ENCODE measurements around the gene ZNF618.

The ZNF618 gene

DNA sequence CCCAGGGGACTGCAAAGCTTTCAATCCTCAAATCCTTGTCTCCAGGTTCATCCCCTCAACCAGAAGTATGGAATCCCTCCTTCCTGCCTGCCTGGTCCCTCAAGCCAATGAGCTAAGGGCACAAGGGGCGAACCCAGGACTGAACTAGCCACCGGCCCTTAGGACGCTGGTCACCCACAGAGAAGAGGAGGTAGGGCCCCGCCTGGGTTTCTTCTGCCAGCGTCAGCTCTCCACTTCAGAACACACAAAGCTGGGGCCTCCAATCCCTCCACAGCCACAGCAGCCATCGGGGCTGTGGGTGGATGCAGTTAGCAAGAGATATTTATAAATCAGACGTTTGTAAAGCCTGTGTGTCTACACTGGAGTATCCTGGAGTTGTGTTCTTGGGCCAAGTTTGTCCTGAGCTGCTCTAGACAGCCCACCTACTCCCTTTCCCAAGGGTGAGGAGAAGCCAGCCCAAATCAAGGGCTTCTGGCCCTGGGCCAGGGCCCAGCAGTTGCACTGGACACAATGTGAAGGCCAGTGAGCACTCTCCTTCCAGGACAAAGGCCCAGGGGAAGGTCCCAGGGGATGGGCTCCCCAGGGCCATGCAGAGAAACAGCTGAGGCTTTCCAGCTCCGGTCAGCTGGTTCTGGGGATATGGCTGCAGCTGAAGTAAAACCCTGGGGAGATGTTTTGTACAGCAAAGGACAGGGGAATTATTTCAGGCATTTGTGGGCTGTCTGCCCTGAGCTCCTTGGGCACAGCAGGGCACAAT lies 183.1 kb downstream of the ZNF618 start:
- ChIA-PET CTCF (interaction anchor here (0.6 to 1.0 kb wide), 2 partner anchors 24 to 232 kb away, joined by 3 read pairs; no protein-coding TSS in a partner anchor), POLR2A (ENCODE audit: low non-redundant PET) (no interaction called here)
- TF ChIP-seq, protein P1, sequence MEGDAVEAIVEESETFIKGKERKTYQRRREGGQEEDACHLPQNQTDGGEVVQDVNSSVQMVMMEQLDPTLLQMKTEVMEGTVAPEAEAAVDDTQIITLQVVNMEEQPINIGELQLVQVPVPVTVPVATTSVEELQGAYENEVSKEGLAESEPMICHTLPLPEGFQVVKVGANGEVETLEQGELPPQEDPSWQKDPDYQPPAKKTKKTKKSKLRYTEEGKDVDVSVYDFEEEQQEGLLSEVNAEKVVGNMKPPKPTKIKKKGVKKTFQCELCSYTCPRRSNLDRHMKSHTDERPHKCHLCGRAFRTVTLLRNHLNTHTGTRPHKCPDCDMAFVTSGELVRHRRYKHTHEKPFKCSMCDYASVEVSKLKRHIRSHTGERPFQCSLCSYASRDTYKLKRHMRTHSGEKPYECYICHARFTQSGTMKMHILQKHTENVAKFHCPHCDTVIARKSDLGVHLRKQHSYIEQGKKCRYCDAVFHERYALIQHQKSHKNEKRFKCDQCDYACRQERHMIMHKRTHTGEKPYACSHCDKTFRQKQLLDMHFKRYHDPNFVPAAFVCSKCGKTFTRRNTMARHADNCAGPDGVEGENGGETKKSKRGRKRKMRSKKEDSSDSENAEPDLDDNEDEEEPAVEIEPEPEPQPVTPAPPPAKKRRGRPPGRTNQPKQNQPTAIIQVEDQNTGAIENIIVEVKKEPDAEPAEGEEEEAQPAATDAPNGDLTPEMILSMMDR (conservative IDR thresholded peaks at IDR 0.05; ENCODE audit: low read depth): no peak
- H3K27ac ChIP-seq: no peak overlapping the region
- no peak for DNase-seq (ENCODE audit: low spot score)

DNA sequence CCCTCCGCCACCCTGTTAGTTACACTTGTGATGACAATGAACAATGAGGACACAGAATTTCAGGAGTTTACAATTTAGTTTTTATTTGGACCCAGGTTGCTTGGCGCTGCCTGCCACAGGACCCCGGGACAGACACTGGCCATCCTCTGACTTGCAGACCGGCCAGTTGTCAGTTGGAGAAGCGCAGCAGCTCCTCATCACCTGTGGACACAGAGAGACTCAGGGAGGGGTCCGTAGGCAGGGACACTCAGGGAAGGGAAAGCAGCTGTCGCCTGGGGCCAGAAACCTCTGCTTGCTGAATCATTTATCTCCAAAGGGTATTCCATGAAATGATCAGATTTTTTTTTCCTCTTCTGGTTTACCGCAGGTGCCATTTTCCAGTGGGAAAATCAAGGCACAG lies 184.0 kb downstream of the ZNF618 start:
- no peak overlapping the region for H3K27ac ChIP-seq
- DNase-seq (ENCODE audit: low spot score): no peak
- ChIA-PET POLR2A (ENCODE audit: low non-redundant PET) (no interaction called here), CTCF (interaction anchor here (1.1 kb wide), 1 partner anchor 22 kb away, joined by 7 read pairs; no protein-coding TSS in a partner anchor)
- TF ChIP-seq, protein P1 (conservative IDR thresholded peaks at IDR 0.05; ENCODE audit: low read depth): no peak

DNA sequence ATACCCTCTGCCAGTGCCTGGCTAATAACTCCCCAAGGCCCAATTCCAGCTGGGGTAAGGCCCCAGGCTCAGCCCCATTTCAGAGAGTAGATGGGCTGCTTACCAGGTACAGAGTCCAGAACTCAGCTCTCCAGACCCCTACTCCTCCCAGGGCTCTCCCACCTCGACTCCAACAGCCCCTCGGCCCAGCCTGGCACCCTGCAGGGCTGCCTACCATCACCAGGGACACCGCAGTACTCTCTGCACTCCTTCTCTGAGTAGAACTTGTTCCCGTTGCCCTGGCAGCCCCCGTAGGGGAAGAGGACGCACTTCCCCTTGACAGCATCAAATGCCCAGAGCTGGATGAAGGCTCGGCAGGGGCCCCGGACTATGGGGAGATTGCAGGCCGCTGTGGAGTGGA lies 184.6 kb downstream of the ZNF618 start:
- ChIA-PET POLR2A (ENCODE audit: low non-redundant PET) (no interaction called here), CTCF (interaction anchor here (1.1 kb wide), 1 partner anchor 22 kb away, joined by 7 read pairs; no protein-coding TSS in a partner anchor)
- TF ChIP-seq, protein P1 (conservative IDR thresholded peaks at IDR 0.05; ENCODE audit: low read depth): no peak

DNA sequence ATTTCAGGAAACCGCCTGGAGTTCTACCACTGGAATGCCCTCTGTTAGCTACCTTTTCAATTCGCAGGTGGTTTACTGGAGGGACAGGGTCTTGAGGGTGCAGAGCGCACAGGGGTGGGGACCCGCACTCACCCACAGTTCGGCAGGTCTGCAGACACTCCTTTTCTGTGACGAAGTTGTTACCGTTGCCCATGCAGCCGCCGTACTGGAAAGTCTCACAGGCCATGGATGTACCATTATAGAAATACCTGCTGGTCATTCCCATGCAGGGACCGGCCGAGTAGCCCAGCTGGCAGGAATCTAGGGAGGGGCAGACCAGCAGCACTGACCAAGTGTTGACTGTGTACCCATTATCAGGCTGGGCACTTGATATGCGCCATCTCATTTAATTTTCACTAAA lies 185.2 kb downstream of the ZNF618 start:
- TF ChIP-seq, protein P1 (conservative IDR thresholded peaks at IDR 0.05; ENCODE audit: low read depth): no peak
- DNase-seq (ENCODE audit: low spot score): no peak
- ChIA-PET POLR2A (ENCODE audit: low non-redundant PET) (no interaction called here), CTCF (no interaction called here)
- H3K27ac ChIP-seq: no peak overlapping the region

More for the DNA sequence above, 184.6 kb downstream of the ZNF618 start:
- H3K27ac ChIP-seq: no peak overlapping the region
- no peak for DNase-seq (ENCODE audit: low spot score)

DNA sequence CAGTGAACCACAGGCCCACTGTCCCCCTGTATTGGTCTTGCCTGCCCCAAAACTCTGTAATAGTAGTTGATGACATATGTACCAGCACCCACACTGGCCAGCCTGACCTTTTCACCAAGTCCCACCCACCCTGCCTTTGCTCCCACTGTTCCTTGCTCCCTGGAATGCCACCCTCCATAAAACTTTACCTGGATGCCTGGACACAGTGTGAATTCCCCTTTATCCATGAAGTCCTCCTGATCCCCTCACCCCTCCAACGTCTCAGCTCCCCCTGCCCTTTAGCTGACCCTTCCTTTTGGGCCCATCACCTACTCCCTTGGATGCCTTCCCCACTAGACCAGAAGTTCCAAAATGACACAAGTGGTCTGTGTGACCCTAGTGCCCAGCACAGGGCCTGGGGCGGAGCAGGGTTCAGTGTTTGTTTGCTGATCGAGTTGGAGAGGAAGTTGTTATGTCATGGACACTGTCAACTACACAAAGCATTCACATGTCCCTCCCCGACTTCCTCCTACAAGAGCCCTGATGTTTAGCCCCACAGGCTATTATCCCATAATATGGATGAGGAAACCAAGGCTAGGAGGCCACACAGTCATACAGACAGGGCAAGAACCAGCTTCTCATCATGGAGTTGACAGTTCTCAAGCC lies 185.8 kb downstream of the ZNF618 start:
- DNase-seq (ENCODE audit: low spot score): no peak
- TF ChIP-seq, protein P1 (conservative IDR thresholded peaks at IDR 0.05; ENCODE audit: low read depth): no peak
- no peak overlapping the region for H3K27ac ChIP-seq
- ChIA-PET CTCF (interaction anchor here (0.5 to 1.3 kb wide), 2 partner anchors 18 to 21 kb away, joined by 3 to 5 read pairs; no protein-coding TSS in a partner anchor), POLR2A (ENCODE audit: low non-redundant PET) (no interaction called here)

DNA sequence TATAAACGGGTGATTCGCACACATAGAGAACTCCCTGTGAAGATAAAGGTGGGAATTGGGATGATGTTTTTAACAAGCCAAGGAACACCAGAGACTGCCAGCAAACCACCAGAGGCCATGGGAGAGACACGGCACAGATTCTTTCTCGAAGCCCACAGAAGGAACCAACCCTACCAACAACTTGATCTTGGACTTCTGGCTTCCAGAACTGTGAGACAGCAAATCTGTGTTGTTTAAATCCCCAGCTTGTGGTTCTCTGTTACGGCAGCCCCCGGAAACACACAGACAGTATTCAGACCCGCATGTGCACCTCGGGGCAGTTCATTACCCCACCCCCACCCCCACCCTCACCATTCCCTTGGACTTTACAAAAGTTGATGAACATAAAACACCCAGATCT lies 189.2 kb downstream of the ZNF618 start:
- ChIA-PET CTCF (no interaction called here), POLR2A (ENCODE audit: low non-redundant PET) (no interaction called here)
- DNase-seq (ENCODE audit: low spot score): no peak
- TF ChIP-seq, protein P1 (conservative IDR thresholded peaks at IDR 0.05; ENCODE audit: low read depth): no peak
- H3K27ac ChIP-seq: no peak overlapping the region
